ENCODE measurements around the gene CPNE5.

CPNE5 gene

GRCh38 chr6:36855750-36856149 lies 16.5 kb upstream of the CPNE5 start:
- H3K9ac ChIP-seq (ENCODE audit: low read length), result no peak overlapping the region
- H3K27me3 ChIP-seq (ENCODE audit: control insufficient read depth, insufficient read depth, low read length), result no peaks in the 10 kb centered on the region
- H3K9me3 ChIP-seq (ENCODE audit: control insufficient read depth, insufficient read depth, low read depth, low read length), result no peaks in the 10 kb centered on the region
- H3K4me3 ChIP-seq (ENCODE audit: low read depth, low read length), result no peak overlapping the region
- peaks cover 12% of the 10 kb centered on the region for H3K4me1 ChIP-seq (ENCODE audit: control insufficient read depth, insufficient read depth, low read length)
- no peak overlapping the region for H3K27ac ChIP-seq (ENCODE audit: low read depth, low read length)
- H3K36me3 ChIP-seq (ENCODE audit: control insufficient read depth, insufficient read depth, low read length), result peaks cover 55% of the 10 kb centered on the region

DNA sequence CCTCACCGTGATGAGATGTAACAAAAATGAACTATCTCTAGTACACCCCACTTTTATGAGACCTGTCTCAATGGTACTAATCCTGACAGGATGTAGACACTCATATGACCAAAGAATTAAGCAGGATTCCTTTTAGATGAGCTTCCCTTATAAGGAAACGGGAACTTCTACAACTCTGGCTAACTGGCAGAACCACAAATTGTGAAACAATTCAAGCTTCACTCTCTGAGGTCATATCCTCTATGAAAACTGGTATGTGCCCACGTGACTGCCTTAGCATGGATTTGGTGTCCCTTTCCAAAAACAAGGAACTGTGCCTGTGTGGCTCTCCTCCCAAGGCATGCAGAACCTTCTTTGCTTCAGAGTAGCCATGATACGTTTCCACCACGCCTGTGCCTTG lies 14.1 kb upstream of the CPNE5 start:
- Histone ChIP-seq H3K4me1 (ENCODE audit: control insufficient read depth, insufficient read depth, low read length) (peaks cover 19% of the 10 kb centered on the region), H3K36me3 (ENCODE audit: control insufficient read depth, insufficient read depth, low read length) (peaks cover 51% of the 10 kb centered on the region), H3K27me3 (ENCODE audit: control insufficient read depth, insufficient read depth, low read length) (no peaks in the 10 kb centered on the region), H3K9ac (ENCODE audit: low read length) (no peak overlapping the region), H3K4me3 (ENCODE audit: low read depth, low read length) (no peak overlapping the region), H3K9me3 (ENCODE audit: control insufficient read depth, insufficient read depth, low read depth, low read length) (no peaks in the 10 kb centered on the region), H3K27ac (ENCODE audit: low read depth, low read length) (no peak overlapping the region)

- Histone ChIP-seq H3K27ac (ENCODE audit: low read depth, low read length) (no peak overlapping the region), H3K4me3 (ENCODE audit: low read depth, low read length) (no peak overlapping the region), H3K9ac (ENCODE audit: low read length) (no peak overlapping the region), H3K36me3 (ENCODE audit: control insufficient read depth, insufficient read depth, low read length) (peaks cover 49% of the 10 kb centered on the region), H3K27me3 (ENCODE audit: control insufficient read depth, insufficient read depth, low read length) (no peaks in the 10 kb centered on the region), H3K9me3 (ENCODE audit: control insufficient read depth, insufficient read depth, low read depth, low read length) (no peaks in the 10 kb centered on the region), H3K4me1 (ENCODE audit: control insufficient read depth, insufficient read depth, low read length) (peaks cover 20% of the 10 kb centered on the region)
Measured at GRCh38 chr6:36852481-36853147, 13.4 kb upstream of the CPNE5 start.

GRCh38 chr6:36851626-36852025 lies 12.4 kb upstream of the CPNE5 start:
- H3K9me3 ChIP-seq (ENCODE audit: control insufficient read depth, insufficient read depth, low read depth, low read length), result no peaks in the 10 kb centered on the region

GRCh38 chr6:36851149-36851614 lies 11.9 kb upstream of the CPNE5 start:
- Histone ChIP-seq H3K27ac (ENCODE audit: low read depth, low read length) (no peak overlapping the region), H3K4me1 (ENCODE audit: control insufficient read depth, insufficient read depth, low read length) (peaks cover 20% of the 10 kb centered on the region), H3K9me3 (ENCODE audit: control insufficient read depth, insufficient read depth, low read depth, low read length) (no peaks in the 10 kb centered on the region), H3K9ac (ENCODE audit: low read length) (no peak overlapping the region), H3K4me3 (ENCODE audit: low read depth, low read length) (no peak overlapping the region), H3K36me3 (ENCODE audit: control insufficient read depth, insufficient read depth, low read length) (peaks cover 42% of the 10 kb centered on the region), H3K27me3 (ENCODE audit: control insufficient read depth, insufficient read depth, low read length) (no peaks in the 10 kb centered on the region)

More at GRCh38 chr6:36851626-36852025, 12.4 kb upstream of the CPNE5 start:
- Histone ChIP-seq H3K4me1 (ENCODE audit: control insufficient read depth, insufficient read depth, low read length) (peaks cover 20% of the 10 kb centered on the region), H3K27me3 (ENCODE audit: control insufficient read depth, insufficient read depth, low read length) (no peaks in the 10 kb centered on the region), H3K36me3 (ENCODE audit: control insufficient read depth, insufficient read depth, low read length) (peaks cover 46% of the 10 kb centered on the region), H3K27ac (ENCODE audit: low read depth, low read length) (no peak overlapping the region), H3K9ac (ENCODE audit: low read length) (no peak overlapping the region), H3K4me3 (ENCODE audit: low read depth, low read length) (no peak overlapping the region)

- Histone ChIP-seq H3K27me3 (ENCODE audit: control insufficient read depth, insufficient read depth, low read length) (no peaks in the 10 kb centered on the region), H3K4me1 (ENCODE audit: control insufficient read depth, insufficient read depth, low read length) (peaks cover 20% of the 10 kb centered on the region), H3K9me3 (ENCODE audit: control insufficient read depth, insufficient read depth, low read depth, low read length) (no peaks in the 10 kb centered on the region), H3K36me3 (ENCODE audit: control insufficient read depth, insufficient read depth, low read length) (peaks cover 30% of the 10 kb centered on the region), H3K9ac (ENCODE audit: low read length) (no peak overlapping the region), H3K4me3 (ENCODE audit: low read depth, low read length) (no peak overlapping the region), H3K27ac (ENCODE audit: low read depth, low read length) (no peak overlapping the region)
Measured at GRCh38 chr6:36850021-36850420, 10.8 kb upstream of the CPNE5 start.

DNA sequence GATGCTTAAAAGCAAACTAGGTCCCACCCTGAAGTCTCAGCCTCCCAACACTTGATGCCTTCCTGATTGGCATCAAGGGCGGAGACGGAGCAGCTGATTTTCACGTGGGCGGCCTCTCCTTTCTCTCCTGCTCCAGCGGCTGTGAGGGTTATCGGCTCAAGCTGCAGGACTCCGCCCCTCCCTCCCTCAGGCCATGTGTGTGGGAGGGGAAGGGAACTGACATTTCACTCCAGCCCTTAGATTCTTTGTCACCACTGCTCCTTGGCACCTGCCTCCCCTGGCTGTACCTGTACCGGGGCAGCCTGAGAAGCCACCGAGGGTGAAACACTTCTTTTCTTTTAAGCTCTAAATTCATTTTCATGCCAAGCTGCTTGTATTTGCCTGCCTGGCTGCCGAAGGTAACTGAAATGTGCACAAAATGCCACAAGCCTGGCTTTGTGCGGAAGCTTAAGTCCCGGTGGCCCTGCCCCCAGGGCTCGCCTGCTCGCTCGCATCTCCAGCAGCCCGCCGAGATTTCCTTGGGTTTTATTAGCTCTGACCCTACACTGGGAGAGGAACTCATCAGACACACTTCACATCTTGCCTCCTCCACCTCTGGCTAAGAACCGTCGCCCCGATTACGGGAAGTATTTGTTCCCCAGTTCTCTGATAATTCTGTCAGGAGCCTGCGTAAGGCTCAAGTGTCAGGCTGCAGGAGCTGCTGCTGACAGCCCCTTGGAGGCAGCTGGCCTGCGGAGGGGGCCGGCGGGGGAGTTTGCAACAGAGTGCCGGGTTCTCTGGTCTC lies 9.6 kb upstream of the CPNE5 start:
- H3K9ac ChIP-seq (ENCODE audit: low read length), result no peak overlapping the region
- H3K27me3 ChIP-seq (ENCODE audit: control insufficient read depth, insufficient read depth, low read length), result no peaks in the 10 kb centered on the region
- H3K36me3 ChIP-seq (ENCODE audit: control insufficient read depth, insufficient read depth, low read length), result peaks cover 19% of the 10 kb centered on the region
- H3K9me3 ChIP-seq (ENCODE audit: control insufficient read depth, insufficient read depth, low read depth, low read length), result no peaks in the 10 kb centered on the region
- H3K27ac ChIP-seq (ENCODE audit: low read depth, low read length), result no peak overlapping the region
- peaks cover 20% of the 10 kb centered on the region for H3K4me1 ChIP-seq (ENCODE audit: control insufficient read depth, insufficient read depth, low read length)
- peak overlapping the region; percentile 52 for H3K4me3 ChIP-seq (ENCODE audit: low read depth, low read length)

DNA sequence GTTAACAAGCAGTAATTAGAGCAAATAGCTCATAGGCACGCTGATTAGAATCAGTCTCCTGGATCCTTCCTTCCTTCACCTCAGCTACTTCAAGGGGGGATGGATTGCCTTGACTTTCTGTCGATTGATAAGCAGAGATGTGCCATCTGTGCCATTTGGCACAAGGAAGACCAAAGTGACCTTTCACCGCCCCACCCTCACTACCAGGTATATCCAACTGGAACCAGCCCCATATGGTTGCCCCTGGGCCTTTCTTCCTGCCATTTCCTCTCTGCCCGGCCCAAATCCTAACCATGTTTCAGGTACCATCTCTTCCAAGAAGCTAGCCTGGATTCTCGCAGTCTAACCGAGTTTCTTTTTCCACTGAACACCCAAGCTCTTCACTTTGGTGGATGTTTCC lies 8.7 kb upstream of the CPNE5 start:
- peaks cover 10% of the 10 kb centered on the region for H3K36me3 ChIP-seq (ENCODE audit: control insufficient read depth, insufficient read depth, low read length)
- peaks cover 20% of the 10 kb centered on the region for H3K4me1 ChIP-seq (ENCODE audit: control insufficient read depth, insufficient read depth, low read length)
- H3K9ac ChIP-seq (ENCODE audit: low read length), result no peak overlapping the region
- H3K27me3 ChIP-seq (ENCODE audit: control insufficient read depth, insufficient read depth, low read length), result 0 out of 2 replicates have a peak, but pooled peaks cover under 1% of the 10 kb centered on the region
- no peak overlapping the region for H3K27ac ChIP-seq (ENCODE audit: low read depth, low read length)
- no peaks in the 10 kb centered on the region for H3K9me3 ChIP-seq (ENCODE audit: control insufficient read depth, insufficient read depth, low read depth, low read length)
- H3K4me3 ChIP-seq (ENCODE audit: low read depth, low read length), result no peak overlapping the region

DNA sequence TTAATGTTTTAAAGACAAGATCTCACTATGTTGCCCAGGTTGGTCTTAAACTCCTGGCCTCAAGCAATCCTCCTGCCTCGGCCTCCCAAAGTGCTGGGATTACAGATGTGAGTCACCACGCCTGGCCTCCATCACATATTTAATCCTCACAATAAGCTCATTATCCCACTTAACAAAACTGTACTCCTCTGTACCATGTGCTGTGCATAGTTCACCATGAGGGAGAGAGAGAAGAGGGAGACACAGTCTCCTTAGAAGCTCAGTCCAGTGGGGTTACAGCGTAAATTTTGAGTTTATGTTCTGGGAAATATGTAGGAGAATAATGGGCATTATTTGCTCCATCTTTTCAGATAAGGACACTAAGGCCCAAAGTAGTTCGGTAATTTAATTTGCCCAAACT lies 7.9 kb upstream of the CPNE5 start:
- 0 out of 2 replicates have a peak, but pooled peaks cover 2% of the 10 kb centered on the region for H3K36me3 ChIP-seq (ENCODE audit: control insufficient read depth, insufficient read depth, low read length)
- no peak overlapping the region for H3K27ac ChIP-seq (ENCODE audit: low read depth, low read length)
- H3K9ac ChIP-seq (ENCODE audit: low read length), result no peak overlapping the region
- no peak overlapping the region for H3K4me3 ChIP-seq (ENCODE audit: low read depth, low read length)
- H3K4me1 ChIP-seq (ENCODE audit: control insufficient read depth, insufficient read depth, low read length), result peaks cover 20% of the 10 kb centered on the region
- H3K27me3 ChIP-seq (ENCODE audit: control insufficient read depth, insufficient read depth, low read length), result 0 out of 2 replicates have a peak, but pooled peaks cover 5% of the 10 kb centered on the region
- H3K9me3 ChIP-seq (ENCODE audit: control insufficient read depth, insufficient read depth, low read depth, low read length), result no peaks in the 10 kb centered on the region

DNA sequence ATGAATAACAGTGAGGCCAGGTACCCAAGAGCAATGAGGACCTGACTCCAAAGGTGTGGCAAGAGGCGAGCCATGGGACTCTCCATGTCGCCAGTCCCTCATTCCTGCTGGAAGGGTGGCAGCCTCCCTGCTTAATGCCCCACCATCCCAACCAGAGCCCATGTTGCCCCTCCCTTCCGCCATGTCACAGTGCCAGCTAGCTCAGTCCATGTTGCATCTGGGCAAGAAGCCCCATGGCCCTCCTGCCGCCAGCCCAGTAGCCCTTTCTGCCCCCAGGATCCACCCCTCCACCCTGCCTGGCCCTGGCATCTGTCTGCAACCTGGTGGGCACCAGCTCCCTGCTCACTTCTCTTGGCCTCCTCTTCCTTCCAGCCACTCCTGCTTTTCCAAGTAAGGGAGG lies 6.0 kb upstream of the CPNE5 start:
- H3K27me3 ChIP-seq (ENCODE audit: control insufficient read depth, insufficient read depth, low read length), result peaks cover 22% of the 10 kb centered on the region
- H3K36me3 ChIP-seq (ENCODE audit: control insufficient read depth, insufficient read depth, low read length), result no peaks in the 10 kb centered on the region
- no peak overlapping the region for H3K9ac ChIP-seq (ENCODE audit: low read length)
- H3K4me1 ChIP-seq (ENCODE audit: control insufficient read depth, insufficient read depth, low read length), result peaks cover 31% of the 10 kb centered on the region
- no peak overlapping the region for H3K27ac ChIP-seq (ENCODE audit: low read depth, low read length)
- H3K9me3 ChIP-seq (ENCODE audit: control insufficient read depth, insufficient read depth, low read depth, low read length), result no peaks in the 10 kb centered on the region
- H3K4me3 ChIP-seq (ENCODE audit: low read depth, low read length), result no peak overlapping the region
